K562 (cell line): ENCODE data around the gene MSH4. TPM values are rescaled to one million over a fixed set of nuclear protein-coding genes. Genes with fewer than 3 reads are reported as not detected.

Experiments
- FIP1L1 ChIP-seq: fragments of 200-400 bp; formaldehyde crosslinking; IDR thresholded peaks from 2 replicates; pipeline ENCODE4 v1.6.1; 2018; ENCODE audit warnings: mild to moderate bottlenecking, low read depth, low read length; ENCODE audit not compliant: poor library complexity, severe bottlenecking
- FOXJ3 ChIP-seq: sonication (generic); formaldehyde crosslinking; IDR thresholded peaks from 2 replicates; pipeline ENCODE4 v1.4.0; 2020; ENCODE audit warnings: mild to moderate bottlenecking, missing genetic modification reagents
- GTF2F1 ChIP-seq: IDR thresholded peaks from 2 replicates; pipeline ENCODE4 v1.6.1; 2011; ENCODE audit warnings: low read depth, low read length, improper control_type of control experiment
- PHF21A ChIP-seq: fragments of 450-650 bp; IDR thresholded peaks from 2 replicates; pipeline ENCODE4 v1.6.1; 2017; ENCODE audit warnings: low read depth, borderline replicate concordance
- polyA plus RNA-seq, 8 experiments: library from polyadenylated mRNA; depleted of rRNA in 4 of 8; stranded (reverse) in 5 of 8; unstranded in 3 of 8; fragments of >200 nt; fragmentation: Nextera tagmentation in 2 of 8; fragmentation: Illumina TruSeq in 1 of 8; extraction: Ambion mirVana in 2 of 8; extraction: Trizol in 1 of 8; gene quantifications; 2 replicates each; pipeline versions ENCODE4 v1.2.1 to v1.2.3, GENCODE V29; 2011 to 2014; ENCODE audit warnings: inconsistent platforms in 1 of 8, missing spikeins in 1 of 8
- total RNA-seq, 7 experiments: library from RNA; depleted of rRNA in 6 of 7; stranded (reverse); fragments of >200 nt in 6 of 7; fragmentation: Illumina TruSeq in 2 of 7; extraction: Trizol in 2 of 7; gene quantifications; 2 replicates each; pipeline versions ENCODE4 v1.2.1 to v1.2.3, GENCODE V29; 2011 to 2021; ENCODE audit warnings: low replicate concordance in 1 of 7
- TF ChIP-seq, protein P1 (sequence below): fragments of 250-450 bp; sonication (Bioruptor Pico); IDR thresholded peaks from 2 replicates; pipeline ENCODE4 v1.5.0; 2021
- TF ChIP-seq, protein P2 (sequence below): sonication (generic); formaldehyde crosslinking; IDR thresholded peaks from 2 replicates; pipeline ENCODE4 v1.8.1; 2023; ENCODE audit warnings: mild to moderate bottlenecking, missing genetic modification reagents
- TF ChIP-seq, protein P3 (sequence below): fragments of 250-450 bp; sonication (Bioruptor Pico); IDR thresholded peaks from 2 replicates; pipeline ENCODE4 v1.8.0; 2021; ENCODE audit warnings: mild to moderate bottlenecking, moderate library complexity

MSH4 gene
- total and polyA plus RNA-seq, 9 of the 15 experiments (the other 6 are each of a cell fraction or from before 2014, with no cell fraction given), result 0.04 to 0.18 (median 0.12) TPM; not detected in 4

DNA sequence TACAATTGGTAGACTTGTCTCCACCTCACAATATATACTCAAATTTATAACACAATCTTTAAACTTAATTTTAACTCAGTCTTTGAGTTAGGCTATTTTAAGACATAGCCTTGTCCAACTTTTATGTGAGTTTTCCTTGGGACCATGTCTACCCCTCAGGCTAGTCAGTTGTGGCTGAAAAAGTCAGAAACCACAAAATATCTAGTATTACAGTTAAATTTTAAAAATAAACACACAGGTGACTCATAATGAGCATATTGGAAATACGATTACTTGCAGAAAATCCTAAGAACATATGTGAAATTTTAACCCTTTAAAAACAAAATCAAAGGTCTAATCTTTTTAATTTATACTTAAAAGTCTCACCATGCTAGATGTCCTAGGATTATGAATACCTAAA lies 140.4 kb downstream of the MSH4 start (continued):
- TF ChIP-seq, protein P1, sequence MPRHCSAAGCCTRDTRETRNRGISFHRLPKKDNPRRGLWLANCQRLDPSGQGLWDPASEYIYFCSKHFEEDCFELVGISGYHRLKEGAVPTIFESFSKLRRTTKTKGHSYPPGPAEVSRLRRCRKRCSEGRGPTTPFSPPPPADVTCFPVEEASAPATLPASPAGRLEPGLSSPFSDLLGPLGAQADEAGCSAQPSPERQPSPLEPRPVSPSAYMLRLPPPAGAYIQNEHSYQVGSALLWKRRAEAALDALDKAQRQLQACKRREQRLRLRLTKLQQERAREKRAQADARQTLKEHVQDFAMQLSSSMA (CRISPR knock-in tag), result no peak
- TF ChIP-seq PHF21A (no peak), GTF2F1 (no peak), FIP1L1 (no peak), FOXJ3 (CRISPR knock-in tag) (no peak)
- TF ChIP-seq, protein P2, sequence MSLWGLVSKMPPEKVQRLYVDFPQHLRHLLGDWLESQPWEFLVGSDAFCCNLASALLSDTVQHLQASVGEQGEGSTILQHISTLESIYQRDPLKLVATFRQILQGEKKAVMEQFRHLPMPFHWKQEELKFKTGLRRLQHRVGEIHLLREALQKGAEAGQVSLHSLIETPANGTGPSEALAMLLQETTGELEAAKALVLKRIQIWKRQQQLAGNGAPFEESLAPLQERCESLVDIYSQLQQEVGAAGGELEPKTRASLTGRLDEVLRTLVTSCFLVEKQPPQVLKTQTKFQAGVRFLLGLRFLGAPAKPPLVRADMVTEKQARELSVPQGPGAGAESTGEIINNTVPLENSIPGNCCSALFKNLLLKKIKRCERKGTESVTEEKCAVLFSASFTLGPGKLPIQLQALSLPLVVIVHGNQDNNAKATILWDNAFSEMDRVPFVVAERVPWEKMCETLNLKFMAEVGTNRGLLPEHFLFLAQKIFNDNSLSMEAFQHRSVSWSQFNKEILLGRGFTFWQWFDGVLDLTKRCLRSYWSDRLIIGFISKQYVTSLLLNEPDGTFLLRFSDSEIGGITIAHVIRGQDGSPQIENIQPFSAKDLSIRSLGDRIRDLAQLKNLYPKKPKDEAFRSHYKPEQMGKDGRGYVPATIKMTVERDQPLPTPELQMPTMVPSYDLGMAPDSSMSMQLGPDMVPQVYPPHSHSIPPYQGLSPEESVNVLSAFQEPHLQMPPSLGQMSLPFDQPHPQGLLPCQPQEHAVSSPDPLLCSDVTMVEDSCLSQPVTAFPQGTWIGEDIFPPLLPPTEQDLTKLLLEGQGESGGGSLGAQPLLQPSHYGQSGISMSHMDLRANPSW, result no peak
- TF ChIP-seq, protein P3, sequence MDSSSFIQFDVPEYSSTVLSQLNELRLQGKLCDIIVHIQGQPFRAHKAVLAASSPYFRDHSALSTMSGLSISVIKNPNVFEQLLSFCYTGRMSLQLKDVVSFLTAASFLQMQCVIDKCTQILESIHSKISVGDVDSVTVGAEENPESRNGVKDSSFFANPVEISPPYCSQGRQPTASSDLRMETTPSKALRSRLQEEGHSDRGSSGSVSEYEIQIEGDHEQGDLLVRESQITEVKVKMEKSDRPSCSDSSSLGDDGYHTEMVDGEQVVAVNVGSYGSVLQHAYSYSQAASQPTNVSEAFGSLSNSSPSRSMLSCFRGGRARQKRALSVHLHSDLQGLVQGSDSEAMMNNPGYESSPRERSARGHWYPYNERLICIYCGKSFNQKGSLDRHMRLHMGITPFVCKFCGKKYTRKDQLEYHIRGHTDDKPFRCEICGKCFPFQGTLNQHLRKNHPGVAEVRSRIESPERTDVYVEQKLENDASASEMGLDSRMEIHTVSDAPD, result no peak
